ENCODE measurements around the gene GALNT9. TPM values are rescaled to one million over a fixed set of nuclear protein-coding genes. Genes with fewer than 3 reads are reported as not detected.

GALNT9 gene
- total RNA-seq, 1 donor from 2014 or later: not detected

DNA sequence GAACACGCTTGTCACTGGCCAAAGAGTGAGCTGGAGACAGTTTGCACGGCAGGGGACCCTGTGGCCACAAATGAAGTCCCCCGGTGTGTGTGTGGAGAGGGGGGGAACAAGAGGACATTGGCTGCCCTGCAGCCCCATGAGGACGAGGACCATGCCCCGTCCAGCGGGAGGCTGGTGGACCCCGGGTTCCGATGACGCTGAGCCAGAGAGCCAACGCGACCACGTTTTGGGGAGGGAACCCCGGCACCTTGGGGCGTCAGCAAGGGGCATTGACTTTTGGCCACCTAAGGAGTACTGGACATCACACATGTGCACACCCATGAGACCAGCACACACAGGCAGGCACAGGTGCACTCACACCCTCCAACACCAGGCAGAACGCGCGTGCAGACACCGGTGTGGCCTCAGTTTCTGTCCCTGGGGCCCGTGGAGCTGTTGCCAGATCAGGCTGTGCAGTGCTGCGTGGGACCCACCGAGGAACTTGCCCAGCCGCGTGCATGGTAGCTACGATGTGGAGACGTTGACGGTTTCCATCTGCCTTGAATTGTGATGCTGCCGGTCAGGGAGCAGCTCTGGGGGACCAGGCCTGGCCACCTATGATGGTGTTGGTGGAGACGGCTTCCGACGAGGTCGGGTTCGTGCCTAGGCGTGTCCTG lies 158.6 kb downstream of the GALNT9 start:
- Histone ChIP-seq H3K36me3 (no peaks in the 10 kb centered on the region), H2AFZ (replicated peaks) (no peak overlapping the region), H3K4me1 (no peaks in the 10 kb centered on the region), H4K20me1 (ENCODE audit: low read depth) (no peaks in the 10 kb centered on the region), H3K4me2 (no peak overlapping the region), H3K27ac (no peak overlapping the region), H3K9me3 (ENCODE audit: low read depth) (no peaks in the 10 kb centered on the region), H3K27me3 (peaks cover 78% of the 10 kb centered on the region), H3F3A (ENCODE audit: low read depth) (peaks cover 1% of the 10 kb centered on the region), H3K79me2 (ENCODE audit: low read depth) (no peaks in the 10 kb centered on the region), H3K9ac (no peak overlapping the region), H3K4me3 (no peak overlapping the region)
- Mint-ChIP-seq H3K27ac (no peak overlapping the region), H3K36me3 (no peaks in the 10 kb centered on the region), H3K4me1 (peaks cover 2% of the 10 kb centered on the region), H3K4me3 (no peak overlapping the region), H3K9me3 (no peaks in the 10 kb centered on the region), H3K27me3 (ENCODE audit: insufficient read depth, low read depth) (peaks cover 7% of the 10 kb centered on the region)
- TF ChIP-seq EZH2phosphoT487 (IDR thresholded peaks at IDR 0.05) (no peak), EZH2 (IDR thresholded peaks at IDR 0.05) (no peak)
- TF ChIP-seq, protein P1, sequence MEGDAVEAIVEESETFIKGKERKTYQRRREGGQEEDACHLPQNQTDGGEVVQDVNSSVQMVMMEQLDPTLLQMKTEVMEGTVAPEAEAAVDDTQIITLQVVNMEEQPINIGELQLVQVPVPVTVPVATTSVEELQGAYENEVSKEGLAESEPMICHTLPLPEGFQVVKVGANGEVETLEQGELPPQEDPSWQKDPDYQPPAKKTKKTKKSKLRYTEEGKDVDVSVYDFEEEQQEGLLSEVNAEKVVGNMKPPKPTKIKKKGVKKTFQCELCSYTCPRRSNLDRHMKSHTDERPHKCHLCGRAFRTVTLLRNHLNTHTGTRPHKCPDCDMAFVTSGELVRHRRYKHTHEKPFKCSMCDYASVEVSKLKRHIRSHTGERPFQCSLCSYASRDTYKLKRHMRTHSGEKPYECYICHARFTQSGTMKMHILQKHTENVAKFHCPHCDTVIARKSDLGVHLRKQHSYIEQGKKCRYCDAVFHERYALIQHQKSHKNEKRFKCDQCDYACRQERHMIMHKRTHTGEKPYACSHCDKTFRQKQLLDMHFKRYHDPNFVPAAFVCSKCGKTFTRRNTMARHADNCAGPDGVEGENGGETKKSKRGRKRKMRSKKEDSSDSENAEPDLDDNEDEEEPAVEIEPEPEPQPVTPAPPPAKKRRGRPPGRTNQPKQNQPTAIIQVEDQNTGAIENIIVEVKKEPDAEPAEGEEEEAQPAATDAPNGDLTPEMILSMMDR (IDR thresholded peaks at IDR 0.05): no peak
- DNase-seq (ENCODE audit: low spot score): no peak

DNA sequence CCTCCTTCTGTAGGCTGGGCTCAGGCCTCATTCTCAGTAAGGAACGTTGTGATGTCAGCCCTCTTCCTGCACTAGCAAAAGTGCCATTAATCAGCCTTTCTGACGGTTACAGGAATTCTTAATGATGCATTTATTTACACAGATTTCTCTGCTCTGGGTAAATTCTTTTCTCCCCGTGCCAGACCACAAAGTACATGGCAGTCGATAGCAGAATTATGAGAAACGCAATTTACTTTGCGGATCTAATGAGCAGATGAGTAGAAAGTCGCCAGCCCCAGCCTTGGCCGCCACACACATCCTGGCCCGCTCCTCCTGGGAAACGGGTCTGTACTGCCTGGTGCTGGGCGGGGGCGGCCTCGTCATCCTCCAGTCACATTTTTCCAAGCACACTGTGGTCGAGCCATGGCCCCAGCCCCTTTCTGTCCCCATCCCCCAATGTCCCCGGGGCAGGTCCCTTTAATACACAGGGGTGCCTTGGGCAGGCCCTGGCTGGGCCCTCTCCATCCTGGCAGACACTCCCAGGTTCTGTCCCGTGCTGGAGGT lies 159.2 kb downstream of the GALNT9 start:
- TF ChIP-seq EZH2 (IDR thresholded peaks at IDR 0.05): no peak
- no peak for TF ChIP-seq EZH2phosphoT487 (IDR thresholded peaks at IDR 0.05)
- TF ChIP-seq, protein P1 (IDR thresholded peaks at IDR 0.05): no peak
- peaks cover 2% of the 10 kb centered on the region for H3K4me1 Mint-ChIP-seq
- Histone ChIP-seq H3K27ac (no peak overlapping the region), H3K4me2 (no peak overlapping the region), H4K20me1 (ENCODE audit: low read depth) (no peaks in the 10 kb centered on the region), H3K9me3 (ENCODE audit: low read depth) (no peaks in the 10 kb centered on the region), H3K27me3 (peaks cover 72% of the 10 kb centered on the region), H2AFZ (replicated peaks) (no peak overlapping the region), H3F3A (ENCODE audit: low read depth) (peaks cover 3% of the 10 kb centered on the region), H3K4me1 (no peaks in the 10 kb centered on the region), H3K4me3 (no peak overlapping the region), H3K79me2 (ENCODE audit: low read depth) (no peaks in the 10 kb centered on the region), H3K36me3 (no peaks in the 10 kb centered on the region), H3K9ac (no peak overlapping the region)
- H3K27ac Mint-ChIP-seq: no peak overlapping the region
- no peaks in the 10 kb centered on the region for H3K36me3 Mint-ChIP-seq
- no peaks in the 10 kb centered on the region for H3K9me3 Mint-ChIP-seq
- H3K27me3 Mint-ChIP-seq (ENCODE audit: insufficient read depth, low read depth): peaks cover 8% of the 10 kb centered on the region
- no peak for DNase-seq (ENCODE audit: low spot score)
- H3K4me3 Mint-ChIP-seq: no peak overlapping the region

DNA sequence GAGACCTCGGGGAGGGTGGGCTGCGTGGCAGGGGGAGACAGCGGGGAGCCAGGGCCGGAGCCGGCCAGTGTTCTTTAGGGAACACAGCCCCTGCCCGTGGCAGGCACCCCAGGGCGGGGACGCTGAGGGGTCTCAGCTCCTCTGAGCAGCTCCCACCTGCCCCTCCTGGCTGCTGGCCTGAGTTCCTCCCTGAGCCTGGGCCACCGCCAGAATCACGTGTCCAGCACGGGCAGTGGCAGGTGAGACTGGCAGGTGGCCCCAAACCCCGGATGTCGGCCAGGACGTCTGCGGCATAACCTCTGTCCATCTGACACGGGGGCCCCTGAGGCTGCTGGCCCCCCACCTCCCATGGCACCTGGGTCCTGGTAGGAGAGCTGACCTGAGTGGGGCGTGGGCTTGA lies 160.0 kb downstream of the GALNT9 start:
- H4K20me1 ChIP-seq (ENCODE audit: low read depth): peaks cover 2% of the 10 kb centered on the region
- Mint-ChIP-seq H3K36me3 (no peaks in the 10 kb centered on the region), H3K4me1 (no peaks in the 10 kb centered on the region), H3K9me3 (peaks cover 1% of the 10 kb centered on the region), H3K4me3 (no peak overlapping the region), H3K27ac (no peak overlapping the region), H3K27me3 (ENCODE audit: insufficient read depth, low read depth) (peaks cover 8% of the 10 kb centered on the region)
- peaks cover 6% of the 10 kb centered on the region for H3F3A ChIP-seq (ENCODE audit: low read depth)
- no peaks in the 10 kb centered on the region for H3K9me3 ChIP-seq (ENCODE audit: low read depth)
- H3K4me1 ChIP-seq: no peaks in the 10 kb centered on the region
- H2AFZ ChIP-seq (replicated peaks): no peak overlapping the region
- DNase-seq (ENCODE audit: low spot score): no peak
- TF ChIP-seq EZH2phosphoT487 (IDR thresholded peaks at IDR 0.05): no peak
- TF ChIP-seq, protein P1 (IDR thresholded peaks at IDR 0.05): no peak
- TF ChIP-seq EZH2 (IDR thresholded peaks at IDR 0.05): no peak
- H3K79me2 ChIP-seq (ENCODE audit: low read depth): no peaks in the 10 kb centered on the region
- H3K9ac ChIP-seq: no peak overlapping the region
- H3K4me2 ChIP-seq: no peak overlapping the region
- no peak overlapping the region for H3K27ac ChIP-seq
- H3K4me3 ChIP-seq: no peak overlapping the region
- H3K36me3 ChIP-seq: no peaks in the 10 kb centered on the region
- peaks cover 67% of the 10 kb centered on the region for H3K27me3 ChIP-seq
